ENCODE measurements around the gene ITPKA. TPM values are rescaled to one million over a fixed set of nuclear protein-coding genes. Genes with fewer than 3 reads are reported as not detected.

ITPKA gene
- total RNA-seq, 1 donor from 2014 or later, result 1.0 TPM

GRCh38 chr15:41504751-41505492 lies 11.2 kb downstream of the ITPKA start:
- peaks cover 89% of the 10 kb centered on the region for H3K27me3 Mint-ChIP-seq
- no peak overlapping the region for H3K4me3 Mint-ChIP-seq (ENCODE audit: low read depth)
- TF ChIP-seq, protein P1, sequence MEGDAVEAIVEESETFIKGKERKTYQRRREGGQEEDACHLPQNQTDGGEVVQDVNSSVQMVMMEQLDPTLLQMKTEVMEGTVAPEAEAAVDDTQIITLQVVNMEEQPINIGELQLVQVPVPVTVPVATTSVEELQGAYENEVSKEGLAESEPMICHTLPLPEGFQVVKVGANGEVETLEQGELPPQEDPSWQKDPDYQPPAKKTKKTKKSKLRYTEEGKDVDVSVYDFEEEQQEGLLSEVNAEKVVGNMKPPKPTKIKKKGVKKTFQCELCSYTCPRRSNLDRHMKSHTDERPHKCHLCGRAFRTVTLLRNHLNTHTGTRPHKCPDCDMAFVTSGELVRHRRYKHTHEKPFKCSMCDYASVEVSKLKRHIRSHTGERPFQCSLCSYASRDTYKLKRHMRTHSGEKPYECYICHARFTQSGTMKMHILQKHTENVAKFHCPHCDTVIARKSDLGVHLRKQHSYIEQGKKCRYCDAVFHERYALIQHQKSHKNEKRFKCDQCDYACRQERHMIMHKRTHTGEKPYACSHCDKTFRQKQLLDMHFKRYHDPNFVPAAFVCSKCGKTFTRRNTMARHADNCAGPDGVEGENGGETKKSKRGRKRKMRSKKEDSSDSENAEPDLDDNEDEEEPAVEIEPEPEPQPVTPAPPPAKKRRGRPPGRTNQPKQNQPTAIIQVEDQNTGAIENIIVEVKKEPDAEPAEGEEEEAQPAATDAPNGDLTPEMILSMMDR (IDR thresholded peaks at IDR 0.05; ENCODE audit: unreplicated experiment), result no peak
- no peak overlapping the region for H3K27ac Mint-ChIP-seq
- no peaks in the 10 kb centered on the region for H3K36me3 Mint-ChIP-seq (ENCODE audit: insufficient read depth)
- no peaks in the 10 kb centered on the region for H3K9me3 Mint-ChIP-seq (ENCODE audit: low read depth)
- DNase-seq (ENCODE audit: low spot score, unreplicated experiment), result no peak
- H3K4me1 Mint-ChIP-seq (ENCODE audit: low read depth), result peaks cover 5% of the 10 kb centered on the region

DNA sequence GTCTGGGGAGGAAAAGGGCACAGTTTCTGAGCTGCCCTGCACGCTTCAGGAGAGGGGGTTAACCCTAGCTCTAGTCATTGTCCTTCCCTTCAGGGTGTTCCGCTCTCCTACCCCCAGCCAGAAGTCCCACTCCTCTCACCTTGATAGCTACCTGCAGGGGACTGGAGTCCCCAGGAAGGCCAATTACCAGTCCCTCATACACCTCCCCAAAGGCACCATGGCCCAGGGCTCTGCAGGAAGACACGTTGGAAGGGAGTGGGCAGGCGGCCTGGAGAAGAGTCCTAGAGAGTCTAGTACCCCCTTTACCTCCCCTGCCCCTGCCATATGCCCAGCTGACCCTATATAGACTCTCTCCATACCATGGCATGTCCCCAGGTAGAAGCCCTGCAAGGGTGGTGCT lies 12.1 kb downstream of the ITPKA start:
- TF ChIP-seq, protein P1 (IDR thresholded peaks at IDR 0.05; ENCODE audit: unreplicated experiment), result no peak
- Mint-ChIP-seq H3K4me1 (ENCODE audit: low read depth) (peaks cover 5% of the 10 kb centered on the region), H3K27ac (no peak overlapping the region), H3K36me3 (ENCODE audit: insufficient read depth) (no peaks in the 10 kb centered on the region), H3K4me3 (ENCODE audit: low read depth) (no peak overlapping the region), H3K9me3 (ENCODE audit: low read depth) (no peaks in the 10 kb centered on the region), H3K27me3 (peaks cover 91% of the 10 kb centered on the region)
- DNase-seq (ENCODE audit: low spot score, unreplicated experiment), result no peak

DNA sequence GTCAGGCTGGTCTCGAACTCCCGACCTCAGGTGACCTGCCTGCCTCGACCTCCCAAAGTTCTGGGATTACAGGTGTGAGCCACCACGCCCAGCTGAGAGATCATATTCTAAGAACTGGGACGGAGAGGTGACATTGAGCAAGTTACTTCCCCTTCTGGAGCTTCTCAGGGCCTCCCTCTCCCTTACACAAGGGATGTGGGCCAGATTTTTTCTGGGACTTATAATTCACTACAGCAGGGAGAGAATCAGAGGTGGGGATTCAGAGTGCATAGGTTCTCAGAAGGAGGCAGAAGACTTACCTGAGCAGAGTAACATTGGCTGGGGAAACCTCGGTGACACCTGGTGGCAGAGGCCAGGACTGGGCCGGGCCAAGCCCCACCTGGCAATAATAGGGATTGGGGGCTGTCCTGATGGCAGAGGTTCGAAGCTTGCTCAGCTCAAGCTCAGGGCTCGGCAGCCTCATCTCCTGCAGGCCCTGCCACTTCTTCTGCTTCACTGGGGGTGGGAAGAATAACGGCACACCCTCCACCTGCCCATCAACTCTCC lies 13.2 kb downstream of the ITPKA start:
- no peaks in the 10 kb centered on the region for H3K4me1 Mint-ChIP-seq (ENCODE audit: low read depth)

GRCh38 chr15:41507820-41508290 lies 14.2 kb downstream of the ITPKA start:
- Mint-ChIP-seq H3K4me3 (ENCODE audit: low read depth) (no peak overlapping the region), H3K27ac (no peak overlapping the region), H3K27me3 (peaks cover 83% of the 10 kb centered on the region), H3K36me3 (ENCODE audit: insufficient read depth) (no peaks in the 10 kb centered on the region), H3K4me1 (ENCODE audit: low read depth) (no peaks in the 10 kb centered on the region), H3K9me3 (ENCODE audit: low read depth) (no peaks in the 10 kb centered on the region)
- DNase-seq (ENCODE audit: low spot score, unreplicated experiment), result no peak
- TF ChIP-seq, protein P1 (IDR thresholded peaks at IDR 0.05; ENCODE audit: unreplicated experiment), result no peak

More for the DNA sequence above, 13.2 kb downstream of the ITPKA start:
- H3K9me3 Mint-ChIP-seq (ENCODE audit: low read depth), result no peaks in the 10 kb centered on the region
- TF ChIP-seq, protein P1 (IDR thresholded peaks at IDR 0.05; ENCODE audit: unreplicated experiment), result no peak
- H3K27me3 Mint-ChIP-seq, result peaks cover 83% of the 10 kb centered on the region
- no peak overlapping the region for H3K27ac Mint-ChIP-seq
- H3K4me3 Mint-ChIP-seq (ENCODE audit: low read depth), result no peak overlapping the region
- H3K36me3 Mint-ChIP-seq (ENCODE audit: insufficient read depth), result no peaks in the 10 kb centered on the region
- no peak for DNase-seq (ENCODE audit: low spot score, unreplicated experiment)

GRCh38 chr15:41510728-41511127 lies 17.1 kb downstream of the ITPKA start:
- Mint-ChIP-seq H3K27ac (no peak overlapping the region), H3K36me3 (ENCODE audit: insufficient read depth) (no peaks in the 10 kb centered on the region), H3K9me3 (ENCODE audit: low read depth) (no peaks in the 10 kb centered on the region), H3K4me3 (ENCODE audit: low read depth) (no peak overlapping the region), H3K4me1 (ENCODE audit: low read depth) (peaks cover 1% of the 10 kb centered on the region), H3K27me3 (peaks cover 74% of the 10 kb centered on the region)
- TF ChIP-seq, protein P1 (IDR thresholded peaks at IDR 0.05; ENCODE audit: unreplicated experiment), result no peak
- DNase-seq (ENCODE audit: low spot score, unreplicated experiment), result no peak

Measured in progenitor cell of endocrine pancreas (in vitro differentiated cells).